SK-N-SH treated with all-trans-retinoic acid at 6 μM for 48 hours (cell line): ENCODE data around the gene TMEM128.

Experiments used
- ATAC-seq: fragments of 200-7000 bp; cut with Tn5 transposase; 3 replicates; pipeline ENCODE4 v1.9.1; 2020; ENCODE audit warnings: mild to moderate bottlenecking, moderate library complexity
- ARNTL ChIP-seq: fragments of 450-650 bp; formaldehyde crosslinking; IDR thresholded peaks from 2 replicates; pipeline ENCODE4 v1.5.0; 2020; ENCODE audit warnings: low read depth, mild to moderate bottlenecking, moderate library complexity, borderline replicate concordance
- BACH2 ChIP-seq: fragments of 250-450 bp; sonication (Bioruptor Pico); IDR thresholded peaks from 2 replicates; pipeline ENCODE4 v1.9.0; 2021; ENCODE audit warnings: mild to moderate bottlenecking, borderline replicate concordance
- CREB5 ChIP-seq: fragments of 250-450 bp; sonication (Bioruptor Pico); IDR thresholded peaks from 2 replicates; pipeline ENCODE4 v1.5.1; 2020; ENCODE audit warnings: low read depth, mild to moderate bottlenecking, moderate library complexity
- CSDC2 ChIP-seq: fragments of 250-450 bp; sonication (Bioruptor Pico); IDR thresholded peaks from 2 replicates; pipeline ENCODE4 v1.5.0; 2020; ENCODE audit warnings: mild to moderate bottlenecking, moderate library complexity
- CSRNP3 ChIP-seq: fragments of 250-450 bp; sonication (Bioruptor Pico); IDR thresholded peaks from 2 replicates; pipeline ENCODE4 v1.5.1; 2021; ENCODE audit warnings: mild to moderate bottlenecking, moderate library complexity
- ESRRG ChIP-seq: fragments of 250-450 bp; sonication (Bioruptor Pico); IDR thresholded peaks from 2 replicates; pipeline ENCODE4 v1.6.1; 2021; ENCODE audit warnings: mild to moderate bottlenecking
- ISL1 ChIP-seq: fragments of 250-450 bp; sonication (Bioruptor Pico); IDR thresholded peaks from 2 replicates; pipeline ENCODE4 v2.1.2; 2022; ENCODE audit warnings: mild to moderate bottlenecking, moderate library complexity
- OSR1 ChIP-seq: fragments of 250-450 bp; sonication (Bioruptor Pico); IDR thresholded peaks from 2 replicates; pipeline ENCODE4 v1.8.0; 2022; ENCODE audit warnings: moderate library complexity, mild to moderate bottlenecking, inconsistent platforms
- POU6F1 ChIP-seq: fragments of 250-450 bp; sonication (Bioruptor Pico); IDR thresholded peaks from 2 replicates; pipeline ENCODE4 v1.8.0; 2021; ENCODE audit warnings: low read depth, mild to moderate bottlenecking, moderate library complexity, borderline replicate concordance
- PPARA ChIP-seq: fragments of 250-450 bp; sonication (Bioruptor Pico); IDR thresholded peaks from 2 replicates; pipeline ENCODE4 v1.5.0; 2020; ENCODE audit warnings: mild to moderate bottlenecking, borderline replicate concordance
- SNAI2 ChIP-seq: fragments of 250-450 bp; sonication (Bioruptor Pico); IDR thresholded peaks from 2 replicates; pipeline ENCODE4 v1.5.0; 2020; ENCODE audit warnings: mild to moderate bottlenecking, moderate library complexity
- TCF4 ChIP-seq: fragments of 250-450 bp; sonication (Bioruptor Pico); IDR thresholded peaks from 2 replicates; pipeline ENCODE4 v1.8.0; 2021; ENCODE audit warnings: mild to moderate bottlenecking, moderate library complexity, borderline replicate concordance
- TOX ChIP-seq: fragments of 250-450 bp; sonication (Bioruptor Pico); IDR thresholded peaks from 2 replicates; pipeline ENCODE4 v1.8.0; 2021; ENCODE audit warnings: mild to moderate bottlenecking, moderate library complexity, borderline replicate concordance
- TSHZ2 ChIP-seq: fragments of 250-450 bp; sonication (Bioruptor Pico); IDR thresholded peaks from 2 replicates; pipeline ENCODE4 v1.5.0; 2020; ENCODE audit warnings: mild to moderate bottlenecking, moderate library complexity
- ZC3H10 ChIP-seq: fragments of 250-450 bp; sonication (Bioruptor Pico); IDR thresholded peaks from 2 replicates; pipeline ENCODE4 v1.5.1; 2021; ENCODE audit warnings: mild to moderate bottlenecking, moderate library complexity
- ZFP3 ChIP-seq: fragments of 250-450 bp; sonication (Bioruptor Pico); IDR thresholded peaks from 2 replicates; pipeline ENCODE4 v1.5.0; 2020; ENCODE audit warnings: mild to moderate bottlenecking, moderate library complexity
- ZNF565 ChIP-seq: fragments of 450-650 bp; formaldehyde crosslinking; conservative IDR thresholded peaks from 2 replicates; pipeline ENCODE4 v1.5.0; 2020; ENCODE audit warnings: low read depth, mild to moderate bottlenecking, moderate library complexity
- ZNF8 ChIP-seq: fragments of 450-650 bp; formaldehyde crosslinking; IDR thresholded peaks from 2 replicates; pipeline ENCODE4 v1.5.0; 2020; ENCODE audit warnings: mild to moderate bottlenecking, moderate library complexity

TMEM128 gene

GRCh38 chr4:4268776-4269175 is 20.8 kb upstream of the TMEM128 start:
- no peak for TF ChIP-seq TSHZ2
- no peak for ATAC-seq

GRCh38 chr4:4267981-4268380 is 20.0 kb upstream of the TMEM128 start:
- no peak for ATAC-seq
- TF ChIP-seq CSDC2 (no peak), CREB5 (CRISPR knock-in tag) (no peak), TSHZ2 (no peak), ESRRG (CRISPR knock-in tag) (no peak), ZFP3 (no peak), ARNTL (no peak), TCF4 (CRISPR knock-in tag) (no peak), BACH2 (CRISPR knock-in tag) (no peak), ZNF565 (CRISPR knock-in tag) (no peak), ISL1 (CRISPR knock-in tag) (no peak), CSRNP3 (no peak), TOX (CRISPR knock-in tag) (no peak), ZNF8 (CRISPR knock-in tag) (no peak), PPARA (CRISPR knock-in tag) (no peak), OSR1 (no peak), POU6F1 (CRISPR knock-in tag) (no peak), ZC3H10 (CRISPR knock-in tag) (no peak)

GRCh38 chr4:4260185-4260751 is 12.2 kb upstream of the TMEM128 start:
- TF ChIP-seq CSRNP3: no peak
- TF ChIP-seq TSHZ2: no peak
- TF ChIP-seq OSR1: no peak
- TF ChIP-seq ZNF8 (CRISPR knock-in tag): no peak
- no peak for TF ChIP-seq CSDC2
- no peak for TF ChIP-seq SNAI2 (CRISPR knock-in tag)
- TF ChIP-seq PPARA (CRISPR knock-in tag): no peak
- TF ChIP-seq TCF4 (CRISPR knock-in tag): no peak
- no peak for TF ChIP-seq POU6F1 (CRISPR knock-in tag)
- TF ChIP-seq ARNTL: no peak
- ATAC-seq: peak; percentile 97
